Measurements from ENCODE around the gene TTC7B.

The TTC7B gene

GRCh38 chr14:90669731-90670130 is 146.5 kb downstream of the TTC7B start:
- no peak for ATAC-seq (ENCODE audit: low read depth)
- DNase-seq (ENCODE audit: low spot score) = no peak

GRCh38 chr14:90666571-90666970 is 149.7 kb downstream of the TTC7B start:
- no peaks in the 10 kb centered on the region for H3K36me3 ChIP-seq (ENCODE audit: low read depth)
- H3K27ac ChIP-seq (ENCODE audit: poor library complexity, severe bottlenecking) = no peak overlapping the region
- no peak for TF ChIP-seq CTCF (IDR thresholded peaks at IDR 0.05; ENCODE audit: poor library complexity, severe bottlenecking)
- no peak for ATAC-seq (ENCODE audit: low read depth)
- no peak for DNase-seq (ENCODE audit: low spot score)
- H3K4me3 ChIP-seq (ENCODE audit: severe bottlenecking) = no peak overlapping the region
- no peaks in the 10 kb centered on the region for H3K9me3 ChIP-seq (ENCODE audit: severe bottlenecking)
- no peaks in the 10 kb centered on the region for H3K27me3 ChIP-seq (ENCODE audit: insufficient read depth, poor library complexity, severe bottlenecking)
- no peaks in the 10 kb centered on the region for H3K4me1 ChIP-seq (ENCODE audit: insufficient read depth, poor library complexity, severe bottlenecking)

More at GRCh38 chr14:90669731-90670130, 146.5 kb downstream of the TTC7B start:
- H3K4me1 ChIP-seq (ENCODE audit: insufficient read depth, poor library complexity, severe bottlenecking) = no peaks in the 10 kb centered on the region
- no peaks in the 10 kb centered on the region for H3K9me3 ChIP-seq (ENCODE audit: severe bottlenecking)
- H3K27ac ChIP-seq (ENCODE audit: poor library complexity, severe bottlenecking) = no peak overlapping the region
- H3K36me3 ChIP-seq (ENCODE audit: low read depth) = no peaks in the 10 kb centered on the region; the same call in 1 of the 2 replicates
- no peak overlapping the region for H3K4me3 ChIP-seq (ENCODE audit: severe bottlenecking)
- no peaks in the 10 kb centered on the region for H3K27me3 ChIP-seq (ENCODE audit: insufficient read depth, poor library complexity, severe bottlenecking)
- no peak for TF ChIP-seq CTCF (IDR thresholded peaks at IDR 0.05; ENCODE audit: poor library complexity, severe bottlenecking)

GRCh38 chr14:90665321-90666000 is 150.8 kb downstream of the TTC7B start:
- no peak overlapping the region for H3K27ac ChIP-seq (ENCODE audit: poor library complexity, severe bottlenecking)
- ATAC-seq (ENCODE audit: low read depth) (no peak), DNase-seq (ENCODE audit: low spot score) (no peak)
- H3K9me3 ChIP-seq (ENCODE audit: severe bottlenecking) = no peaks in the 10 kb centered on the region
- no peaks in the 10 kb centered on the region for H3K36me3 ChIP-seq (ENCODE audit: low read depth)
- no peaks in the 10 kb centered on the region for H3K27me3 ChIP-seq (ENCODE audit: insufficient read depth, poor library complexity, severe bottlenecking)
- H3K4me1 ChIP-seq (ENCODE audit: insufficient read depth, poor library complexity, severe bottlenecking) = no peaks in the 10 kb centered on the region
- TF ChIP-seq CTCF (IDR thresholded peaks at IDR 0.05; ENCODE audit: poor library complexity, severe bottlenecking) = no peak
- H3K4me3 ChIP-seq (ENCODE audit: severe bottlenecking) = no peak overlapping the region

- H3K27me3 ChIP-seq (ENCODE audit: insufficient read depth, poor library complexity, severe bottlenecking) = no peaks in the 10 kb centered on the region
- H3K9me3 ChIP-seq (ENCODE audit: severe bottlenecking) = no peaks in the 10 kb centered on the region
- ATAC-seq (ENCODE audit: low read depth) = no peak
- no peak for TF ChIP-seq CTCF (IDR thresholded peaks at IDR 0.05; ENCODE audit: poor library complexity, severe bottlenecking)
- H3K4me3 ChIP-seq (ENCODE audit: severe bottlenecking) = no peak overlapping the region
- no peaks in the 10 kb centered on the region for H3K36me3 ChIP-seq (ENCODE audit: low read depth)
- H3K4me1 ChIP-seq (ENCODE audit: insufficient read depth, poor library complexity, severe bottlenecking) = no peaks in the 10 kb centered on the region
- H3K27ac ChIP-seq (ENCODE audit: poor library complexity, severe bottlenecking) = no peak overlapping the region
- no peak for DNase-seq (ENCODE audit: low spot score)
Measured at GRCh38 chr14:90664911-90665310, 151.3 kb downstream of the TTC7B start.

- Histone ChIP-seq H3K4me3 (ENCODE audit: severe bottlenecking) (no peak overlapping the region), H3K4me1 (ENCODE audit: insufficient read depth, poor library complexity, severe bottlenecking) (no peaks in the 10 kb centered on the region), H3K27ac (ENCODE audit: poor library complexity, severe bottlenecking) (no peak overlapping the region), H3K36me3 (ENCODE audit: low read depth) (no peaks in the 10 kb centered on the region), H3K9me3 (ENCODE audit: severe bottlenecking) (no peaks in the 10 kb centered on the region), H3K27me3 (ENCODE audit: insufficient read depth, poor library complexity, severe bottlenecking) (no peaks in the 10 kb centered on the region)
- no peak for ATAC-seq (ENCODE audit: low read depth)
- TF ChIP-seq CTCF (IDR thresholded peaks at IDR 0.05; ENCODE audit: poor library complexity, severe bottlenecking) = no peak
- DNase-seq (ENCODE audit: low spot score) = no peak
Measured at GRCh38 chr14:90663680-90664079, 152.6 kb downstream of the TTC7B start.

Measured in RWPE2 (cell line).